H1 (cell line): ENCODE data around the gene SH3PXD2B. TPM values are rescaled to one million over a fixed set of nuclear protein-coding genes. Genes with fewer than 3 reads are reported as not detected.
"Not testable (repeated sequence)": the region's sequence is repeated elsewhere in the genome, so short reads cannot be mapped to it uniquely, and the experiment has no call there.

Source experiments
- CTCF ChIA-PET: fragments of 300-600 bp; sonication (Branson Sonifier 250); formaldehyde crosslinking; loops from one replicate; lab custom pipeline; 2021; ENCODE audit not compliant: partially characterized antibody; lab: Charles Lee
- POLR2A ChIA-PET: fragments of 300-600 bp; sonication (Branson Sonifier 250); formaldehyde crosslinking; loops from one replicate; lab custom pipeline; 2021; ENCODE audit warnings: inconsistent platforms; ENCODE audit not compliant: partially characterized antibody; lab: Charles Lee
- DNase-seq, 2 experiments: peaks; one replicate each; pipeline versions ENCODE4 v3.0.0 to v3.0.0-alpha.2; 2010 to 2022; ENCODE audit warnings: low spot score in 2 of 2, low read depth in 1 of 2, mixed read lengths in 1 of 2
- FAIRE-seq: peaks from 2 replicates; lab custom pipeline; 2011; peaks lifted over from hg19 to GRCh38; lab: Jason Lieb, UNC
- H2AFZ ChIP-seq: 2 replicates; pipeline ENCODE4 v1.8.1; 2012; ENCODE audit warnings: low read length, inconsistent platforms
- H2AK5ac ChIP-seq: 2 replicates; pipeline ENCODE4 v1.6.1; 2013; ENCODE audit warnings: low read depth, low read length
- H2BK120ac ChIP-seq: replicated peaks from 2 replicates; pipeline ENCODE3; 2013; ENCODE audit warnings: low read depth, low read length, inconsistent platforms
- H2BK12ac ChIP-seq: 2 replicates; pipeline ENCODE4 v1.6.1; 2013; ENCODE audit warnings: low read depth, low read length
- H2BK15ac ChIP-seq: 2 replicates; pipeline ENCODE4 v1.6.1; 2013; ENCODE audit warnings: low read length
- H2BK20ac ChIP-seq: 2 replicates; pipeline ENCODE4 v1.6.1; 2013; ENCODE audit warnings: low read length
- H2BK5ac ChIP-seq: 2 replicates; pipeline ENCODE4 v1.6.1; 2013; ENCODE audit warnings: low read depth, low read length
- H3K14ac ChIP-seq: 2 replicates; pipeline ENCODE4 v1.6.1; 2013; ENCODE audit warnings: inconsistent platforms; ENCODE audit not compliant: insufficient read length
- H3K18ac ChIP-seq: 2 replicates; pipeline ENCODE4 v1.6.1; 2013; ENCODE audit warnings: low read length; ENCODE audit errors: extremely low read depth
- H3K23ac ChIP-seq: 2 replicates; pipeline ENCODE4 v1.6.1; 2013; ENCODE audit warnings: inconsistent platforms; ENCODE audit not compliant: insufficient read length
- H3K23me2 ChIP-seq: 2 replicates; pipeline ENCODE4 v1.6.1; 2013; ENCODE audit warnings: low read depth, low read length
- H3K27ac ChIP-seq: 2 replicates; pipeline ENCODE4 v1.6.1; 2011; ENCODE audit warnings: low read depth, low read length, inconsistent platforms
- H3K27me3 ChIP-seq, 4 experiments: replicated peaks in 1 of 4; 1 replicate in 1 of 4; 2 replicates in 3 of 4; pipeline versions ENCODE4 v1.6.1 to v1.8.1; 2011 to 2013; ENCODE audit warnings: low read length in 3 of 4, mild to moderate bottlenecking in 3 of 4, inconsistent platforms in 2 of 4, mixed read lengths in 2 of 4, moderate library complexity in 1 of 4; ENCODE audit not compliant: control insufficient read depth in 3 of 4, insufficient read depth in 3 of 4; ENCODE audit errors: extremely low read depth in 1 of 4
- H3K36me3 ChIP-seq, 4 experiments: 2 replicates each; pipeline versions ENCODE4 v1.6.1 to v1.8.1; 2011 to 2013; ENCODE audit warnings: mild to moderate bottlenecking in 4 of 4, low read length in 3 of 4, moderate library complexity in 2 of 4, control low read depth in 1 of 4, inconsistent platforms in 1 of 4; ENCODE audit not compliant: insufficient read depth in 4 of 4, control insufficient read depth in 2 of 4
- H3K4ac ChIP-seq: replicated peaks from 2 replicates; pipeline ENCODE3; 2013; ENCODE audit warnings: low read length, low read depth, mixed read lengths, inconsistent platforms; ENCODE audit not compliant: insufficient read length
- H3K4me1 ChIP-seq, 4 experiments: replicated peaks in 1 of 4; 1 replicate in 1 of 4; 2 replicates in 3 of 4; pipeline versions ENCODE4 v1.6.1 to v1.8.1; 2011 to 2013; ENCODE audit warnings: low read length in 3 of 4, inconsistent platforms in 2 of 4, mixed read lengths in 1 of 4; ENCODE audit not compliant: insufficient read depth in 4 of 4, control insufficient read depth in 3 of 4
- H3K4me2 ChIP-seq, 2 experiments: 2 replicates each; pipeline versions ENCODE4 v1.6.1 to v1.8.1; 2011 to 2013; ENCODE audit warnings: low read depth in 2 of 2, low read length in 2 of 2, control low read depth in 1 of 2, inconsistent platforms in 1 of 2, mild to moderate bottlenecking in 1 of 2; ENCODE audit not compliant: insufficient read depth in 1 of 2
- H3K4me3 ChIP-seq, 4 experiments: fragments of 200-600, 300-600 bp in 1 of 4; sonication (generic), shearing (Covaris generic), sonication (Bioruptor Twin) in 1 of 4; 2 replicates each; pipeline versions ENCODE4 v1.5.1 to v1.8.1; 2011 to 2016; ENCODE audit warnings: low read length in 4 of 4, low read depth in 3 of 4, control low read depth in 2 of 4, inconsistent platforms in 2 of 4, mild to moderate bottlenecking in 2 of 4, mixed read lengths in 1 of 4, moderate library complexity in 1 of 4; ENCODE audit not compliant: insufficient read depth in 2 of 4; ENCODE audit errors: extremely low read depth in 1 of 4
- H3K56ac ChIP-seq: replicated peaks from 2 replicates; pipeline ENCODE3; 2013; ENCODE audit warnings: low read depth, mild to moderate bottlenecking, mixed read lengths, low read length, inconsistent platforms; ENCODE audit not compliant: insufficient read length
- H3K79me1 ChIP-seq: 2 replicates; pipeline ENCODE4 v1.6.1; 2013; ENCODE audit warnings: low read depth, low read length, control low read depth
- H3K79me2 ChIP-seq, 2 experiments: 2 replicates each; pipeline versions ENCODE4 v1.6.1 to v1.8.1; 2012 to 2013; ENCODE audit warnings: low read length in 2 of 2, mild to moderate bottlenecking in 2 of 2, inconsistent platforms in 1 of 2; ENCODE audit not compliant: insufficient read depth in 2 of 2, control insufficient read depth in 1 of 2
- H3K9ac ChIP-seq, 4 experiments: replicated peaks in 1 of 4; 1 replicate in 1 of 4; 2 replicates in 3 of 4; pipeline versions ENCODE4 v1.6.1 to v1.8.1; 2011 to 2013; ENCODE audit warnings: low read depth in 3 of 4, low read length in 3 of 4, control low read depth in 2 of 4, mild to moderate bottlenecking in 2 of 4, moderate library complexity in 2 of 4, inconsistent platforms in 1 of 4; ENCODE audit errors: extremely low read depth in 1 of 4
- H3K9me3 ChIP-seq, 2 experiments: 2 replicates each; pipeline versions ENCODE4 v1.6.1 to v1.8.1; 2012 to 2013; ENCODE audit warnings: mild to moderate bottlenecking in 2 of 2, moderate library complexity in 2 of 2, control low read depth in 1 of 2, inconsistent platforms in 1 of 2, low read depth in 1 of 2, low read length in 1 of 2, mixed read lengths in 1 of 2; ENCODE audit not compliant: insufficient read depth in 2 of 2
- H4K20me1 ChIP-seq, 2 experiments: replicated peaks in 1 of 2; 2 replicates each; pipeline versions ENCODE3 to v1.8.1; 2011 to 2013; ENCODE audit warnings: inconsistent platforms in 2 of 2, low read length in 2 of 2, mild to moderate bottlenecking in 1 of 2; ENCODE audit not compliant: insufficient read depth in 2 of 2, control insufficient read depth in 1 of 2
- H4K5ac ChIP-seq: 2 replicates; pipeline ENCODE4 v1.6.1; 2013; ENCODE audit warnings: low read length, low read depth, mixed read lengths, inconsistent platforms; ENCODE audit not compliant: insufficient read length
- H4K8ac ChIP-seq: 2 replicates; pipeline ENCODE4 v1.8.0; 2013; ENCODE audit warnings: mild to moderate bottlenecking, moderate library complexity, low read length, inconsistent platforms; ENCODE audit not compliant: insufficient read depth; ENCODE audit errors: extremely low read depth
- H4K91ac ChIP-seq: replicated peaks from 2 replicates; pipeline ENCODE3; 2013; ENCODE audit warnings: low read length, mixed read lengths, inconsistent platforms; ENCODE audit not compliant: insufficient read length
- WGBS, 2 experiments: shearing (Covaris generic) in 1 of 2; methylation state at CpG; one replicate each; pipeline versions ENCODE4 v1.1.6 to v1.1.7; 2013 to 2015; ENCODE audit warnings: low lambda C conversion rate in 2 of 2, mixed read lengths in 2 of 2, inconsistent platforms in 1 of 2, low coverage in 1 of 2, missing lambda C conversion rate in 1 of 2; ENCODE audit not compliant: insufficient replicate concordance in 2 of 2, insufficient coverage in 1 of 2, insufficient read length in 1 of 2; ENCODE audit errors: extremely low coverage in 1 of 2, missing lambda C conversion rate in 1 of 2; 5-methylcytosine and 5-hydroxymethylcytosine counted together
- polyA plus RNA-seq, 7 experiments: library from polyadenylated mRNA; depleted of rRNA in 3 of 7; stranded (reverse) in 5 of 7; unstranded in 2 of 7; fragments of >200 nt in 5 of 7; fragments of 200-250 nt in 2 of 7; gene quantifications; 1 replicate in 5 of 7; 2 replicates in 1 of 7; 4 replicates in 1 of 7; pipeline versions ENCODE4 v1.2.1 to v1.2.3, GENCODE V29; 2011 to 2013; ENCODE audit warnings: missing spikeins in 2 of 7, mixed read lengths in 2 of 7
- total RNA-seq: library from RNA; stranded (reverse); fragmentation: NEBNext Ultra II Directional; extraction: Animal tissue kit (Norgen Biotek cat#: 25700); gene quantifications from 2 replicates; pipeline ENCODE4 v1.2.1, GENCODE V29; 2021

SH3PXD2B gene
- total and polyA plus RNA-seq, 2 of the 8 experiments (the other 6 are each of a cell fraction or from before 2014, with no cell fraction given) = 32.9 to 72.9 TPM

GRCh38 chr5:172348733-172349132 lies 105.6 kb downstream of the SH3PXD2B start:
- H3K9me3 ChIP-seq, H3K27ac ChIP-seq, H3K4me3 ChIP-seq, H3K4me2 ChIP-seq, H4K8ac ChIP-seq, H3K56ac ChIP-seq, H3K23ac ChIP-seq, H3K4ac ChIP-seq, H3K23me2 ChIP-seq, H3K79me1 ChIP-seq, H2AK5ac ChIP-seq, H3K27me3 ChIP-seq, H4K5ac ChIP-seq, H2BK12ac ChIP-seq, H2AFZ ChIP-seq, H2BK5ac ChIP-seq, H3K18ac ChIP-seq, H2BK15ac ChIP-seq, H4K20me1 ChIP-seq, H3K9ac ChIP-seq, H2BK20ac ChIP-seq, DNase-seq, H3K4me1 ChIP-seq, FAIRE-seq, H4K91ac ChIP-seq, H2BK120ac ChIP-seq, H3K14ac ChIP-seq, H3K79me2 ChIP-seq, POLR2A ChIA-PET: not testable (repeated sequence)
- CTCF ChIA-PET = interaction anchor here (0.7 to 1.5 kb wide), 3 partner anchors 15 to 103 kb away, joined by 3 to 4 read pairs (median 3); no protein-coding TSS in a partner anchor
- peaks cover 12 to 58% (median 39%) of the 10 kb centered on the region in 4 experiments; a peak in 6 of 8 replicates for H3K36me3 ChIP-seq
- 95% methylated on average over 5 of the region's 5 CpGs; no CpG with 5 or more reads in 1 of the 2 experiments for WGBS, 2 experiments
